H1 (cell line): ENCODE measurements around the gene GSTO1. TPM values are rescaled to one million over a fixed set of nuclear protein-coding genes. Genes with fewer than 3 reads are reported as not detected.
A peak's percentile ranks its signal among the peaks of the same experiment; 100 is the strongest.

Source experiments
- CTCF ChIA-PET: fragments of 300-600 bp; sonication (Branson Sonifier 250); formaldehyde crosslinking; loops from one replicate; lab custom pipeline; 2021; ENCODE audit not compliant: partially characterized antibody; lab: Charles Lee
- POLR2A ChIA-PET: fragments of 300-600 bp; sonication (Branson Sonifier 250); formaldehyde crosslinking; loops from one replicate; lab custom pipeline; 2021; ENCODE audit warnings: inconsistent platforms; ENCODE audit not compliant: partially characterized antibody; lab: Charles Lee
- DNase-seq, 2 experiments: peaks; one replicate each; pipeline versions ENCODE4 v3.0.0 to v3.0.0-alpha.2; 2010 to 2022; ENCODE audit warnings: low spot score in 2 of 2, low read depth in 1 of 2, mixed read lengths in 1 of 2
- FAIRE-seq: peaks from 2 replicates; lab custom pipeline; 2011; peaks lifted over from hg19 to GRCh38; lab: Jason Lieb, UNC
- H2AFZ ChIP-seq: 2 replicates; pipeline ENCODE4 v1.8.1; 2012; ENCODE audit warnings: low read length, inconsistent platforms
- H2AK5ac ChIP-seq: 2 replicates; pipeline ENCODE4 v1.6.1; 2013; ENCODE audit warnings: low read depth, low read length
- H2BK120ac ChIP-seq: replicated peaks from 2 replicates; pipeline ENCODE3; 2013; ENCODE audit warnings: low read depth, low read length, inconsistent platforms
- H2BK12ac ChIP-seq: 2 replicates; pipeline ENCODE4 v1.6.1; 2013; ENCODE audit warnings: low read depth, low read length
- H2BK15ac ChIP-seq: 2 replicates; pipeline ENCODE4 v1.6.1; 2013; ENCODE audit warnings: low read length
- H2BK20ac ChIP-seq: 2 replicates; pipeline ENCODE4 v1.6.1; 2013; ENCODE audit warnings: low read length
- H2BK5ac ChIP-seq: 2 replicates; pipeline ENCODE4 v1.6.1; 2013; ENCODE audit warnings: low read depth, low read length
- H3K14ac ChIP-seq: 2 replicates; pipeline ENCODE4 v1.6.1; 2013; ENCODE audit warnings: inconsistent platforms; ENCODE audit not compliant: insufficient read length
- H3K18ac ChIP-seq: 2 replicates; pipeline ENCODE4 v1.6.1; 2013; ENCODE audit warnings: low read length; ENCODE audit errors: extremely low read depth
- H3K23ac ChIP-seq: 2 replicates; pipeline ENCODE4 v1.6.1; 2013; ENCODE audit warnings: inconsistent platforms; ENCODE audit not compliant: insufficient read length
- H3K23me2 ChIP-seq: 2 replicates; pipeline ENCODE4 v1.6.1; 2013; ENCODE audit warnings: low read depth, low read length
- H3K27ac ChIP-seq: 2 replicates; pipeline ENCODE4 v1.6.1; 2011; ENCODE audit warnings: low read depth, low read length, inconsistent platforms
- H3K27me3 ChIP-seq, 4 experiments: replicated peaks in 1 of 4; 1 replicate in 1 of 4; 2 replicates in 3 of 4; pipeline versions ENCODE4 v1.6.1 to v1.8.1; 2011 to 2013; ENCODE audit warnings: low read length in 3 of 4, mild to moderate bottlenecking in 3 of 4, inconsistent platforms in 2 of 4, mixed read lengths in 2 of 4, moderate library complexity in 1 of 4; ENCODE audit not compliant: control insufficient read depth in 3 of 4, insufficient read depth in 3 of 4; ENCODE audit errors: extremely low read depth in 1 of 4
- H3K36me3 ChIP-seq, 4 experiments: 2 replicates each; pipeline versions ENCODE4 v1.6.1 to v1.8.1; 2011 to 2013; ENCODE audit warnings: mild to moderate bottlenecking in 4 of 4, low read length in 3 of 4, moderate library complexity in 2 of 4, control low read depth in 1 of 4, inconsistent platforms in 1 of 4; ENCODE audit not compliant: insufficient read depth in 4 of 4, control insufficient read depth in 2 of 4
- H3K4ac ChIP-seq: replicated peaks from 2 replicates; pipeline ENCODE3; 2013; ENCODE audit warnings: low read length, low read depth, mixed read lengths, inconsistent platforms; ENCODE audit not compliant: insufficient read length
- H3K4me1 ChIP-seq, 4 experiments: replicated peaks in 1 of 4; 1 replicate in 1 of 4; 2 replicates in 3 of 4; pipeline versions ENCODE4 v1.6.1 to v1.8.1; 2011 to 2013; ENCODE audit warnings: low read length in 3 of 4, inconsistent platforms in 2 of 4, mixed read lengths in 1 of 4; ENCODE audit not compliant: insufficient read depth in 4 of 4, control insufficient read depth in 3 of 4
- H3K4me2 ChIP-seq, 2 experiments: 2 replicates each; pipeline versions ENCODE4 v1.6.1 to v1.8.1; 2011 to 2013; ENCODE audit warnings: low read depth in 2 of 2, low read length in 2 of 2, control low read depth in 1 of 2, inconsistent platforms in 1 of 2, mild to moderate bottlenecking in 1 of 2; ENCODE audit not compliant: insufficient read depth in 1 of 2
- H3K4me3 ChIP-seq, 4 experiments: fragments of 200-600, 300-600 bp in 1 of 4; sonication (generic), shearing (Covaris generic), sonication (Bioruptor Twin) in 1 of 4; 2 replicates each; pipeline versions ENCODE4 v1.5.1 to v1.8.1; 2011 to 2016; ENCODE audit warnings: low read length in 4 of 4, low read depth in 3 of 4, control low read depth in 2 of 4, inconsistent platforms in 2 of 4, mild to moderate bottlenecking in 2 of 4, mixed read lengths in 1 of 4, moderate library complexity in 1 of 4; ENCODE audit not compliant: insufficient read depth in 2 of 4; ENCODE audit errors: extremely low read depth in 1 of 4
- H3K56ac ChIP-seq: replicated peaks from 2 replicates; pipeline ENCODE3; 2013; ENCODE audit warnings: low read depth, mild to moderate bottlenecking, mixed read lengths, low read length, inconsistent platforms; ENCODE audit not compliant: insufficient read length
- H3K79me1 ChIP-seq: 2 replicates; pipeline ENCODE4 v1.6.1; 2013; ENCODE audit warnings: low read depth, low read length, control low read depth
- H3K79me2 ChIP-seq, 2 experiments: 2 replicates each; pipeline versions ENCODE4 v1.6.1 to v1.8.1; 2012 to 2013; ENCODE audit warnings: low read length in 2 of 2, mild to moderate bottlenecking in 2 of 2, inconsistent platforms in 1 of 2; ENCODE audit not compliant: insufficient read depth in 2 of 2, control insufficient read depth in 1 of 2
- H3K9ac ChIP-seq, 4 experiments: replicated peaks in 1 of 4; 1 replicate in 1 of 4; 2 replicates in 3 of 4; pipeline versions ENCODE4 v1.6.1 to v1.8.1; 2011 to 2013; ENCODE audit warnings: low read depth in 3 of 4, low read length in 3 of 4, control low read depth in 2 of 4, mild to moderate bottlenecking in 2 of 4, moderate library complexity in 2 of 4, inconsistent platforms in 1 of 4; ENCODE audit errors: extremely low read depth in 1 of 4
- H3K9me3 ChIP-seq, 2 experiments: 2 replicates each; pipeline versions ENCODE4 v1.6.1 to v1.8.1; 2012 to 2013; ENCODE audit warnings: mild to moderate bottlenecking in 2 of 2, moderate library complexity in 2 of 2, control low read depth in 1 of 2, inconsistent platforms in 1 of 2, low read depth in 1 of 2, low read length in 1 of 2, mixed read lengths in 1 of 2; ENCODE audit not compliant: insufficient read depth in 2 of 2
- H4K20me1 ChIP-seq, 2 experiments: replicated peaks in 1 of 2; 2 replicates each; pipeline versions ENCODE3 to v1.8.1; 2011 to 2013; ENCODE audit warnings: inconsistent platforms in 2 of 2, low read length in 2 of 2, mild to moderate bottlenecking in 1 of 2; ENCODE audit not compliant: insufficient read depth in 2 of 2, control insufficient read depth in 1 of 2
- H4K5ac ChIP-seq: 2 replicates; pipeline ENCODE4 v1.6.1; 2013; ENCODE audit warnings: low read length, low read depth, mixed read lengths, inconsistent platforms; ENCODE audit not compliant: insufficient read length
- H4K8ac ChIP-seq: 2 replicates; pipeline ENCODE4 v1.8.0; 2013; ENCODE audit warnings: mild to moderate bottlenecking, moderate library complexity, low read length, inconsistent platforms; ENCODE audit not compliant: insufficient read depth; ENCODE audit errors: extremely low read depth
- H4K91ac ChIP-seq: replicated peaks from 2 replicates; pipeline ENCODE3; 2013; ENCODE audit warnings: low read length, mixed read lengths, inconsistent platforms; ENCODE audit not compliant: insufficient read length
- SP4 ChIP-seq: IDR thresholded peaks from 2 replicates; pipeline ENCODE4 v1.6.1; 2012; ENCODE audit warnings: low read length, inconsistent platforms
- TEAD4 ChIP-seq: IDR thresholded peaks from 2 replicates; pipeline ENCODE4 v1.6.1; 2012; ENCODE audit warnings: low read depth, low read length, inconsistent platforms, mixed read lengths
- WGBS, 2 experiments: shearing (Covaris generic) in 1 of 2; methylation state at CpG; one replicate each; pipeline versions ENCODE4 v1.1.6 to v1.1.7; 2013 to 2015; ENCODE audit warnings: low lambda C conversion rate in 2 of 2, mixed read lengths in 2 of 2, inconsistent platforms in 1 of 2, low coverage in 1 of 2, missing lambda C conversion rate in 1 of 2; ENCODE audit not compliant: insufficient replicate concordance in 2 of 2, insufficient coverage in 1 of 2, insufficient read length in 1 of 2; ENCODE audit errors: extremely low coverage in 1 of 2, missing lambda C conversion rate in 1 of 2; 5-methylcytosine and 5-hydroxymethylcytosine counted together
- polyA plus RNA-seq, 7 experiments: library from polyadenylated mRNA; depleted of rRNA in 3 of 7; stranded (reverse) in 5 of 7; unstranded in 2 of 7; fragments of >200 nt in 5 of 7; fragments of 200-250 nt in 2 of 7; gene quantifications; 1 replicate in 5 of 7; 2 replicates in 1 of 7; 4 replicates in 1 of 7; pipeline versions ENCODE4 v1.2.1 to v1.2.3, GENCODE V29; 2011 to 2013; ENCODE audit warnings: missing spikeins in 2 of 7, mixed read lengths in 2 of 7
- total RNA-seq: library from RNA; stranded (reverse); fragmentation: NEBNext Ultra II Directional; extraction: Animal tissue kit (Norgen Biotek cat#: 25700); gene quantifications from 2 replicates; pipeline ENCODE4 v1.2.1, GENCODE V29; 2021

GSTO1 gene
- total and polyA plus RNA-seq, 2 of the 8 experiments (the other 6 are each of a cell fraction or from before 2014, with no cell fraction given) = 22.4 to 32.5 TPM

DNA sequence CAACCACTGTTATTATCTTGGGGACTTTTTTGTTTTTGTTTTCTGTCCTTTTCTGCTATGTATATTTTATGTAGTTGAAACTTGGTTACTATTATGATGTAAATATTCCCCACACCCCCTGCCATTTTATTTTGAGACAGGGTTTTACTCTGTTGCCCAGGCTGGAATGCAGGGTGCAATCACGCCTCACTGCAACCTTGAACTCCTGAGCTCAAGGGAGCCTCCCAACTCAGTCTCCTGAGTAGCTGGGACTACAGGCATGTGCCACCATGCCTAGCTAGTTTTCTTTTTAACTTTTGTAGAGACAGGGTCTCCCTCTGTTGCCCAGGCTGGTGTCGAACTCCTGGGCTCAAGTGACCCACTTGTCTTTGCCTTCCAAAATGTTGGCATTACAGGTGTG, 32.2 kb downstream of the GSTO1 start:
- Histone ChIP-seq H3K4me2 (no peak overlapping the region), H3K9me3 (no peaks in the 10 kb centered on the region), H4K5ac (no peak overlapping the region), H3K9ac (no peak overlapping the region), H3K56ac (no peak overlapping the region), H2BK20ac (no peak overlapping the region), H3K18ac (no peak overlapping the region), H3K79me2 (no peaks in the 10 kb centered on the region), H3K27ac (no peak overlapping the region), H2AK5ac (no peak overlapping the region), H3K36me3 (no peaks in the 10 kb centered on the region), H3K23ac (no peak overlapping the region), H3K4ac (no peak overlapping the region), H2BK12ac (no peak overlapping the region), H2BK5ac (no peak overlapping the region), H2BK15ac (no peak overlapping the region), H3K79me1 (no peaks in the 10 kb centered on the region), H4K20me1 (no peaks in the 10 kb centered on the region)
- DNase-seq (no peak), FAIRE-seq (no peak)
- 68% methylated on average over 2 of the region's 2 CpGs; no CpG with 5 or more reads in 1 of the 2 experiments for WGBS, 2 experiments
- CTCF ChIA-PET = interaction anchor here (1.3 to 16.1 kb wide), 10 partner anchors 9 to 335 kb away, joined by 3 to 331 read pairs (median 5); partner anchors contain the start of gene CFAP58
- no peak for TF ChIP-seq SP4
- TF ChIP-seq TEAD4 = 0 out of 2 replicates have a peak, but pooled peaks have one; percentile 3
- TF ChIP-seq, all 59 proteins: peak for 1
- Histone ChIP-seq H3K23me2 (no peaks in the 10 kb centered on the region), H3K4me3 (no peak overlapping the region), H3K27me3 (no peaks in the 10 kb centered on the region), H4K8ac (no peak overlapping the region), H3K4me1 (peaks cover 0 to 3% (median 2%) of the 10 kb centered on the region in 4 experiments; a peak in 3 of 7 replicates), H4K91ac (no peak overlapping the region), H2BK120ac (no peak overlapping the region), H3K14ac (no peak overlapping the region), H2AFZ (no peak overlapping the region)
- POLR2A ChIA-PET = no interaction called here
